Activated CD4-positive, CD25-positive, alpha-beta regulatory T cell treated with anti-CD3 and anti-CD28 coated beads, Interleukin-2, amount 50 U/mL, for 72 hours (primary cell): Measurements from ENCODE around the gene MYO3A.
A peak's percentile ranks its signal among the peaks of the same experiment; 100 is the strongest.

ENCODE experiments used
- DNase-seq: peaks from one replicate; pipeline ENCODE4 v3.0.0; 2021

Gene MYO3A

GRCh38 chr10:25933653-25934608 lies at the start of gene MYO3A:
Gene MYO3A (plus strand): TSS chr10:25934229. CDS start chr10:25952111, 17,882 bp downstream.
- DNase-seq = no peak

- DNase-seq = no peak
Observed at GRCh38 chr10:25888627-25889026, 45.4 kb upstream of the MYO3A start.

- no peak for DNase-seq
Observed at GRCh38 chr10:25890995-25891394, 43.0 kb upstream of the MYO3A start.

DNA sequence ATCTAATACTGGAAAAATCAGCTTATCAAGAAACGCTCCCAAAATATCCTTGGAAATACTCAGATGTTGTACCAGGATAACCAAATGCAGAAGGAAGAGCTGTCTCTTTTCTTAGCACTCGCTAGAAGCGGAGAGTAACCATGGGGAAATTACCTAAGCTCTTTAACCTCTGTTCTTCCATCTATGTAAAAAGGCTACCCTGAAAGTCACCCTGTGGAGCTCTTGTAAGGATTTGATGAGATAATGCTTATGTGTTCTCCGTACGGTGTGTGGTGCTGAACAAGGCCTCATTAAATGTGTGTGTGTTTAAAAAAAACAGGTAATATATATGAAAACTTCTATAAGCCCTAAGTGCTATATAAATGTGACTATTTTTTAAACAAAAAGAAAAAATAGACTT lies 38.2 kb upstream of the MYO3A start:
- no peak for DNase-seq

DNA sequence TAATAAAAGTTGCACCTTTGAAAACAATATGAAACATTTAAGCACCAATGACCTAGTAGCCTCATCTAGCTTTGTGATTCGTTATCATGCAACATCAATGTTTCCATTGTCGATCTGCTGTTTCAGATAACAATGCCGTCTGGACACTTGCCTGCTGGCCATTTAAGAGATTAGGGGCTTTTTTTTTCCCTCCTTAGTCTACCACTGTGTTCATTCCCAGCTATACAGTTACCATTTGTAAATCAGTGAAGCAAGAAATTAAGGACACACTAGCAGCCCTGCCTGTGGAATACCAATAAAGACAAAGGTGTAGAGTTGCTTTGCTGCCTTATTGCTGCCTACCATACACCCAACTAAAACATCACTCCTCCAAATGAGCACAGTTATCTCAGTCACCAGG lies 37.6 kb upstream of the MYO3A start:
- DNase-seq = no peak

DNA sequence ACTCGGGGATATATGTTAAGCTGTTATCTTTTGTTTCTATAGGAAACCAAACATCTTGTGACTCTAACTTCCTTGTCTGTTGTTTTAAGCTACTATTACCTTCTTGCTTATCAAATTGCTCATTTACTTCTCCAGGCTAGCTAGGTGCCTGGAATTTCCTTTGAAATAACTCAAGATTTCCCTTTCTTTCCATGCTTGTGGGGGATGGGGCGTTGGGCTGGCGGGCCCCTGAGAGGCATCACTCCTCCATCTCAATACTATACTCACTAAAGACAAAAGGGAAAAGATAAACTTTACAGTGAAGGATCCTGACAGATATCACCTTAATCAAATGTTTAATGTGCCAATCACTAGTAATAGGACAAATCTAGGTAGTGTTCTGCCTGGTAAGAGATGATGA lies 34.7 kb upstream of the MYO3A start:
- no peak for DNase-seq

GRCh38 chr10:25901199-25901598 lies 32.8 kb upstream of the MYO3A start:
- DNase-seq = no peak

DNA sequence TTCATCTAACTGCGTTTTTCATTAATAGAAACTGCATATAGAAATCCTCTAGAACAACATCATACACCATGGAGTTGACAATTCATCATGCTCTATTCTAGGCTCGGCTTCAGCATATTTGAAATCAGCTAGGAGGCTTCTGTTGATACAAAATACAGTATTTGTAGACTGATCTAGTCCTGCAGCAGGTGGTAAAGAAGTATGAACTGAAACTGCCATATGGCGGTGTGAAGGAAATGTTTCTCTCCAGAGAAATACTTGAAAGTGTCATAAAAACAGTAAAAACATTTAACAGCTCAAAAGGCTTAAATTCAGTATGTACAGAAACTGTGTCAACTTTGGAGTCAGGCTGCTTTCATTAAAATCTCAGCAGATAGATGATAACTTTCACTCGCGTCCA lies 32.0 kb upstream of the MYO3A start:
- DNase-seq = no peak

DNA sequence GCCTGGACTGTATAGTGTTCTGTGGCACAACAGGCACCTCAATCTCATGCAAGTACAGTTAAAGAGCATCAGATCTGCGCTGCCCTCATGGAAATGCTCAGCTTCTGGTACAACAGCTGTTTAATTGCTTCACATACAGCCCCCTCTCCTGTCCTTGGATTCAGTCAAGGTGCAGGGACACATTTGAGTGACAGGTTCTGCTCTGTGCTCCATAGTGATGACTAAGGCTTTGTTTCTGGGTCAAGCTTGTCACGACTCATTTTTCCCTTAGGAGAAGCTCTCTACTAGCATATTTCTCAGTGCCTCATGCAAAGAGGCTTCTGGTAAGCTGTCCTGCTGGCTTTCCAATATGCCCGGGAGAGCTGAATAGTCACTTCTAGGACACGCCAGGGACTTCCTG lies 26.8 kb upstream of the MYO3A start:
- no peak for DNase-seq

- DNase-seq = no peak
Observed at GRCh38 chr10:25912866-25913265, 21.2 kb upstream of the MYO3A start.

DNA sequence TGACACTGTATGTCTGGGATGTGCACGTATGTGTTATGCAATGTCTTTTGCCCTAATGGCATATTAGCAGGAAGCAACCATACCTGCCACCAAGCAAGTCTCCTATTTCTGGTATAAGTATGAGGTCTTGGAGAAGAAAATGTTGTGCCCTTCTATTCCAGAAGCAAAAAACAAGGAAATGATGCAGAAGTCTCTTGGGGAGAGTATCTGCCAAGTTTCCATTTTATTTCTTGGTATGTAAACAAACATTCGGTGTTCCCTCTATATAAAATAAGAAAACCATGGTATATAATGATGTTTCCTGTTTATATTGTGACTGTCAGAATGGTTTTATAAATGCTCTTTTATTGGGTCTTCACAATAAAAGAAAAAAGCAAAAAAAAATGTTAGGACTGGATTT lies 19.3 kb upstream of the MYO3A start:
- DNase-seq = no peak

DNA sequence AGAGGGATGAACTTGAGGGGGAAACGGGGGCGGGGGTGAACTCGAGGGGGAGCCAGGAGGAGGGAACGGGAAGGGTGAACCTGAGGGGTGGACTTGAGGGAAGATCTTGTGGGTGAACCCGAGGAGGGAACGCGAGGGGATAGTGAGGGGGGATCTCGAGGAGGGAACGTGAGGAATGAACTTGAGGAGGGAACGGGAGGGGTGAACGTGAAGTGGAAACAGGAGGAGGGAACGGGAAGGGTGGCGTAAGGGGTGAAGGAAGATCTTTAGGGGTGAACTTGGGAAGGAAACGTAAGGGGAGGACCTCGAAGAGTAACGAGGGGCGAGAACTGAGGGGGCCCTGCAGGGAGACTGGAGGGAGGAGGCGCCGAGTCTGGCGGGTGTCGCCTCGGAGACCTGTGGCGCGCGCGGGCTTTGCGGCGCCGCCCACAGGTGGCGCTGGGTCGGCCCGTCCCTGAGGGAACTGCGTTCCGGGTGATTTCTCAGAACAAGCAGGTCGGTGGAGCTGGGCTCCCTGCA lies 651 bp downstream of the MYO3A start:
- DNase-seq = peak; percentile 30

DNA sequence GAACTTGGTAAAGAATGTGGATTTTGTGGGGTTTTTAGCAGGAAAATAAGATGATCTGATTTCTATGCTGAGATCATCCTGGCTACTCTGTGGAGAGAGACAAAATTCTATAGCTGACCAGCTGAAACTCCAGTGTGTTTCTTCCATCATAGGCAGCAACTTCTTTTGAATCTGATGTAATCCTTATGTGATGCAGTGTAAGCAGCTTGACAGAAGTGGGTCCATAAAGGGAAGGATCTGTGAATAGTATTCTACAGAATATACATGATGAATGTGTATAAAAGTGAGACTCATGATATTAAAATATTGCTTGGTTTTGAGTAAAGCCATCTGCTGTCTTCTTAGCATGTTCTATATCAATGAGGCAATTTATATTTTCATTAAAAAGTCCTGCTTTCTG lies 4.4 kb downstream of the MYO3A start:
- no peak for DNase-seq

DNA sequence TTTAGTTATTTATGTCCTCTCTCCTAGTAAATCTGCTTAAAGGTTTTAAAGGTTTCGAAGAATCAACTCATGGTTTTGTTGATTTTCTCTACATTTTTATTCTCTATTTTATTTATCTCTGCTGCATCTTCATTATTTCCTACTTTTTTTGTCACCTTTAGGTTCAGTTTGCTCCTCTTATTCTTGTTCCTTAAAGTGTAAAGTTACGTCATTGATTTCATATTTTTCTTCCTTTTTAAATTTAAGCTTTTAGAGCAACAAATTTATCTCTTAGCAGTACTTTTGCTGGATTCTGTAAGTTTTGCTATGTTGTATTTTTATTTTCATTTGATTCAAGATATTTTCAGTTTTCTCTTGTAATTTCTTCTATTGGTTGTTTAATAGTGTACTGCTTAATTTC lies 10.7 kb downstream of the MYO3A start:
- DNase-seq = no peak

- DNase-seq = no peak
Observed at GRCh38 chr10:25952857-25953256, 18.8 kb downstream of the MYO3A start.

GRCh38 chr10:25954851-25955250 lies 20.8 kb downstream of the MYO3A start:
- no peak for DNase-seq

- DNase-seq = no peak
Observed at GRCh38 chr10:25959540-25960232, 25.7 kb downstream of the MYO3A start.

- no peak for DNase-seq
Observed at GRCh38 chr10:25965584-25965983, 31.6 kb downstream of the MYO3A start.

DNA sequence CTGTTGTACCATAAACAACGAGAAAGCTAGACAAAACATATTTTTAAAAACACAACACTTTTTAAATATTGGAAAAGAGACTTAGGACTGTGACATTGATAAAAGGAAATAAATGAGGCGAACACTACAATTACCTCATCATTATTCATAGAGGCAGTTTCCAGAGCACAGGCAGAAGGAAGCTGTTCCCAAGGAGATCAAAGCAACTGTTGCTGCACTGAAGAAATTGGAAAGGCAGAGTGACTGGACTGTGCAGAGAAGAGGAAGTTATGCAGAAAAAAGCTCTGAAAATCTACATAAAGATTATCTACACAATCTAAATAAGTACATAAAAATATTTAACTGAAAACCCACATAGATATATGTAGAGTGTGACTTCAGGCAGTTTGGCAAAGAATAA lies 32.8 kb downstream of the MYO3A start:
- no peak for DNase-seq

DNA sequence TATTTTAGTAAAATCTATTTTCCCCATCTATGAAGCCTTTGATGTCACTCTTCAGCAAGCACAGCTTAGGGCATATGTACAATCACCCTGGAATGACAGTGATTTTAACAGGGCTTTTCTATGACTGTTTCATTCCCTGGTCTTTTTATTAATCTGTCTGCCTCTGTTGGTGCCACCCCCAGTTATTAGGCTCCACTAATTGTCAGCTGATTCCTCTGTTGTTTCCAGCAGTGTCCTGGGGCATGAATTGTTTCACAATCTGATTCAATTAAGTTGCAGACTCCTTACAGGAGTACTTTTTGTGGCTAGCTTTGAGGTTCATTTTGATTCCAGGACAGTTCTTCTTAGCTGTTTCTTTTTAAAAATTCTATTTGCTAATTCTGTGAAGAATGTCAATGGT lies 38.6 kb downstream of the MYO3A start:
- no peak for DNase-seq

DNA sequence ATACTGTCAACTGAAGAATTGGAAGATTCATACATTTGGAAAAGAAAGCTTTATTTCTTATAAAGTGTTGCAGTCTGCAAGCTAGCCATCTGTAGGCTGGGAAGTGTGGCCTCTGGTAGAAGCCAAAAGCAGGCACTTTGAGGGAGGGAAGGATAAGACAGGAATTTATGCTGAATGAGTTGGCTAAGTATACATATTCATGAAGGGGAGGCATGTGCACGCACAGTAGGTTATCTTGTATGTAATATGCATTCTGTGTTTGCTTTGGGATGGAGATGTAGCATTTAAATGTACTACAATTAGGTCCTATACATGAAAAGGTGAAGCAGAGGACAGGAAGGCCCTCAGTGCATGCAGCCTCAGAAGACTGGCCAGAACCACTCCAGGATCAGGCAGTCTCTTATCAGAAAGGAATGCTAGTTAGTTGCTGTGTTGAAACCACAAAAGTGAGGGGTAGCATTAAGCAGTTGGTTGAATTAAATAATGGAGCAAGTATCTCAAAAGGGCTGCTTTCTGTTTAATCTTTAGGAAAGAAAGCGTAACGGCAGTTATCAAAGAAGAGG lies 40.9 kb downstream of the MYO3A start:
- DNase-seq = no peak

DNA sequence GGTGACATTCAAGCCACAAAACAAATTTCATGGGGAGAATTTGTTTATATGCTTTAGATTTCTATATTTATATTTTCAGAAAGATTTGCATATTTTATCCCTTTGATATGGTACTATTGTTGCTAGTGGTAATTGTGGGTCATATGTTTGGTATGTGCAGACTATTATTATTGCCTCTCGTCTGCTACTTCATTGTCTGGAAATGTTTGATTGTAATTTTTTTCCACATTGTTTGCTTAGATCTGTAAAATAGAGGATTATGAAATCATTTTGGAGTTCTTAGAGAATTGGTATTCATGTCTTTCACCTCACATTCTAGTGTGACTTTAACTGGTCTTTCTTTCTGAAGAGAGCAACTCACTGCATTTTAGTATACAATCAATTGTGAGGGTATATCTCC lies 44.7 kb downstream of the MYO3A start:
- DNase-seq = no peak

DNA sequence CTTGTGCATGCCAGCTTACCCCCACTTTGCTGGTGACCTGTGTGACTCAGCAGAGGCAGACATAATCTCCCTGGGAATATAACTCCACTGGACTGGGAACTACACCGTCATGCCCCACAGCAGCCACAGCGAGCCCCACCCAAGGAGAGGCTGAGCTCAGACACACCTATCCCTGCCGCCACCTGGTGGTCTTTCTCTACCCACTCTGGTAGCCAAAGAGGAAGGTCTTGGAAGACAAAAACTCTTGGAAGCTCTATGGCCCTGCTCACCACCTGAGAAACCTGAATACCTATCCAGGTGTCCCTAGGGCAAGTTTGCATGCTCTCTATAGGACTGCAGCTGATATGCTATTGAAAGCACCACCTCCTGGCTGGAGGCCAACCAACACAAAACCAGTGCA lies 48.1 kb downstream of the MYO3A start:
- no peak for DNase-seq

GRCh38 chr10:25988583-25988982 lies 54.6 kb downstream of the MYO3A start:
- DNase-seq = no peak
